Ishikawa (cell line): Measurements from ENCODE around the gene GALNT7.
A peak's percentile ranks its signal among the peaks of the same experiment; 100 is the strongest.

ENCODE experiments used
- CEBPB ChIP-seq: IDR thresholded peaks from 2 replicates; pipeline ENCODE4 v1.6.1; 2012
- CREB1 ChIP-seq: IDR thresholded peaks from 2 replicates; pipeline ENCODE4 v1.6.1; 2012; ENCODE audit warnings: low read depth
- EGR1 ChIP-seq: IDR thresholded peaks from 2 replicates; pipeline ENCODE4 v1.6.1; 2012
- EP300 ChIP-seq: IDR thresholded peaks from 2 replicates; pipeline ENCODE4 v1.6.1; 2012; ENCODE audit warnings: borderline replicate concordance
- FOXM1 ChIP-seq: IDR thresholded peaks from 2 replicates; pipeline ENCODE4 v1.6.1; 2012; ENCODE audit warnings: low read depth, borderline replicate concordance
- NFIC ChIP-seq: IDR thresholded peaks from 2 replicates; pipeline ENCODE4 v1.6.1; 2012
- RAD21 ChIP-seq: IDR thresholded peaks from 2 replicates; pipeline ENCODE4 v1.6.1; 2012; ENCODE audit warnings: low read depth
- TAF1 ChIP-seq: IDR thresholded peaks from 2 replicates; pipeline ENCODE4 v1.6.1; 2012; ENCODE audit warnings: low read depth, mild to moderate bottlenecking
- TCF12 ChIP-seq: IDR thresholded peaks from 2 replicates; pipeline ENCODE4 v1.6.1; 2012; ENCODE audit warnings: low read depth
- TEAD4 ChIP-seq: IDR thresholded peaks from 2 replicates; pipeline ENCODE4 v1.6.1; 2012
- USF1 ChIP-seq: IDR thresholded peaks from 2 replicates; pipeline ENCODE4 v1.6.1; 2012
- YY1 ChIP-seq: IDR thresholded peaks from 2 replicates; pipeline ENCODE4 v1.6.1; 2012; ENCODE audit warnings: low read depth
- ZBTB7A ChIP-seq: IDR thresholded peaks from 2 replicates; pipeline ENCODE4 v1.6.1; 2012; ENCODE audit warnings: low read depth
- TF ChIP-seq, protein P1 (sequence below): IDR thresholded peaks from 2 replicates; pipeline ENCODE4 v1.6.1; 2012
- TF ChIP-seq, protein P2 (sequence below): IDR thresholded peaks from 2 replicates; pipeline ENCODE4 v1.6.1; 2012; ENCODE audit warnings: low read depth, mild to moderate bottlenecking

The GALNT7 gene, protein sequence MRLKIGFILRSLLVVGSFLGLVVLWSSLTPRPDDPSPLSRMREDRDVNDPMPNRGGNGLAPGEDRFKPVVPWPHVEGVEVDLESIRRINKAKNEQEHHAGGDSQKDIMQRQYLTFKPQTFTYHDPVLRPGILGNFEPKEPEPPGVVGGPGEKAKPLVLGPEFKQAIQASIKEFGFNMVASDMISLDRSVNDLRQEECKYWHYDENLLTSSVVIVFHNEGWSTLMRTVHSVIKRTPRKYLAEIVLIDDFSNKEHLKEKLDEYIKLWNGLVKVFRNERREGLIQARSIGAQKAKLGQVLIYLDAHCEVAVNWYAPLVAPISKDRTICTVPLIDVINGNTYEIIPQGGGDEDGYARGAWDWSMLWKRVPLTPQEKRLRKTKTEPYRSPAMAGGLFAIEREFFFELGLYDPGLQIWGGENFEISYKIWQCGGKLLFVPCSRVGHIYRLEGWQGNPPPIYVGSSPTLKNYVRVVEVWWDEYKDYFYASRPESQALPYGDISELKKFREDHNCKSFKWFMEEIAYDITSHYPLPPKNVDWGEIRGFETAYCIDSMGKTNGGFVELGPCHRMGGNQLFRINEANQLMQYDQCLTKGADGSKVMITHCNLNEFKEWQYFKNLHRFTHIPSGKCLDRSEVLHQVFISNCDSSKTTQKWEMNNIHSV

DNA sequence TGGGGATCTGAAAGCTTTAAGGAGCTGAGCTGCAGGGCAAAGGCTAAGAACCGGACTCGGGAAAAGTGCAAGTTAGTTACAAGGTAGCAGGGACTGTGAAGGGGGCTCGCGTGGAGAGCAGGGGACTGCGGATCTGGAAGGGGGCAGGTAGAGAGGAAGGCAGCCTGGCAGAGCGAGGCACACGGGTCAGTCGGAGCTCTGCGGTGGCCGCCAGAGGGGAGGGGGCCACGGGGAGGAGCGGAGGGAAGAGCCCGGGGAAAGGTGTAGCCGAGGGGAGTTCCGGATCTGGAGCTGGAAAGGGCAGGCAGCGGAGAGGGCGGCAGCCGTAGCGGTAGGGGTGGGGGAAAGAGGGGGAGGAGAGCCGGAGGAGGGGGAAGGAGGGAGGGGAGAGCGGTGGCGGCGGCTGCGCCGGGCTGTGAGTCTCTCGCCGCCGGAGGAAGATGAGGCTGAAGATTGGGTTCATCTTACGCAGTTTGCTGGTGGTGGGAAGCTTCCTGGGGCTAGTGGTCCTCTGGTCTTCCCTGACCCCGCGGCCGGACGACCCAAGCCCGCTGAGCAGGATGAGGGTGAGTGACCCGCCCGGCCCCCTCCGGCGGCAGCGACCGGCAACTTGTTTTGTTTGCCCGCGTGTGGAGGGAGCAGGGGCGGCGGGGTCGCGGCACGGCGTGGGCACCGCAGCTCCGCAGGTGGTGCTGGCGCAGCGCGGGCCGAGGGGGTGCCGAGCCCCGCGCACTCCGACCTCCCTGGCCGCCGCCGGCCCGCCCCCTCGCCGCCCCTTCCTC lies at the start of gene GALNT7:
GALNT7 (plus strand) TSS at position 416 of the 782 bp plus-strand sequence; CDS start at position 441, 25 bp downstream.
- TF ChIP-seq, protein P1, sequence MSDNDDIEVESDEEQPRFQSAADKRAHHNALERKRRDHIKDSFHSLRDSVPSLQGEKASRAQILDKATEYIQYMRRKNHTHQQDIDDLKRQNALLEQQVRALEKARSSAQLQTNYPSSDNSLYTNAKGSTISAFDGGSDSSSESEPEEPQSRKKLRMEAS, result peak; percentile 5; the same call in 1 of the 2 replicates
- TF ChIP-seq EP300 (peak; percentile 32; the same call in 1 of the 2 replicates), ZBTB7A (peak; percentile 99), TCF12 (no peak; the same call in 1 of the 2 replicates), TAF1 (peak; percentile 35)

DNA sequence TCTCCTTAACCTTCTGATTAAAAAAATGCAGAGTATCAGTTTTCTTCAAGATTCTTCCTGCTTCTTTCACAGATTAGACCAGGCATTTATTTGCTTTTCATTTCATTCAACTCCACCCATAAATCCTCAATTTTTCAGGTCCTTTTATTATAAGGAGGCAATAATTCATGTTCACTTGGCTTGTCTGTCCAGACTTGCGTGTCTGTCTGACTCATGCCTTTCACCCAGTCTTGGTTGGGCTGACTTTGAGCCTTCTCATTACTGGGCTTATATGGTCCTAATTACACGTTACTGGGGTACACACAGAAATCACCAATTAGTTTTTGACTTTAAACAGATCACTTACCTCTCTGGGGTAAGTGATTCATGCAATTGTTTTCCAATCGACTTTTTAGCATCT lies 48.8 kb upstream of the GALNT7 start:
- peak; percentile 60 for TF ChIP-seq EP300
- no peak for TF ChIP-seq FOXM1
- TF ChIP-seq NFIC, result peak; percentile 58; the same call in 1 of the 2 replicates
- no peak for TF ChIP-seq TAF1
- TF ChIP-seq EGR1, result no peak
- TF ChIP-seq TCF12, result peak; percentile 45; the same call in 1 of the 2 replicates
- peak; percentile 31; the same call in 1 of the 2 replicates for TF ChIP-seq TEAD4

DNA sequence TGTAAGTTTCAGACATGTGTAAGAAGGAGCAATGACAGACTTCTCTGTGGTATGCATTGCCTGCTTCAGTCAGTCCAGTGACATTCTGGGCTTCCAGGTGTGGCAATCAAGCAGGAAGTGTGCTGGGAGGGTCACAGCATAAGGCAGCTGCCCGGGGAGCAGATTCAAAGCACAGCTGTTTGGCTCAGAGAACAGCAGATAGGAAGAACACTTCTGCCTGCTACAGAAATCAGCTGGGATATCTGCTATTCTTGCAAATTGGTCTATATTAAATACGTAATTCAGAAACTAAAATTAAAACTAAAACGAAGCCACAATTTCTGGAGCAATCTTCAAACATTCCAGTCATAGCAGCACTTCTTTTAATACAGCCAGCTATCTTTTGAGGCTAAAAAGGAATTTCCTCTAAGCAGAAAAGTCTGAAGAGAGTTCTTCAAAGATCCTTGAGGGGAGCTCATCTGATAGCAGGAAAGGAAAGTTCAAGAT lies 47.5 kb upstream of the GALNT7 start:
- TF ChIP-seq, protein P1, result peak; percentile 79
- TF ChIP-seq CREB1 (no peak), YY1 (no peak), TCF12 (peak; percentile 78), NFIC (peak; percentile 38; the same call in 1 of the 2 replicates), EP300 (peak; percentile 48; the same call in 1 of the 2 replicates), EGR1 (no peak), CEBPB (peak; percentile 86), TAF1 (no peak), FOXM1 (peak; percentile 23; the same call in 1 of the 2 replicates), TEAD4 (peak; percentile 66)
- TF ChIP-seq, protein P2, sequence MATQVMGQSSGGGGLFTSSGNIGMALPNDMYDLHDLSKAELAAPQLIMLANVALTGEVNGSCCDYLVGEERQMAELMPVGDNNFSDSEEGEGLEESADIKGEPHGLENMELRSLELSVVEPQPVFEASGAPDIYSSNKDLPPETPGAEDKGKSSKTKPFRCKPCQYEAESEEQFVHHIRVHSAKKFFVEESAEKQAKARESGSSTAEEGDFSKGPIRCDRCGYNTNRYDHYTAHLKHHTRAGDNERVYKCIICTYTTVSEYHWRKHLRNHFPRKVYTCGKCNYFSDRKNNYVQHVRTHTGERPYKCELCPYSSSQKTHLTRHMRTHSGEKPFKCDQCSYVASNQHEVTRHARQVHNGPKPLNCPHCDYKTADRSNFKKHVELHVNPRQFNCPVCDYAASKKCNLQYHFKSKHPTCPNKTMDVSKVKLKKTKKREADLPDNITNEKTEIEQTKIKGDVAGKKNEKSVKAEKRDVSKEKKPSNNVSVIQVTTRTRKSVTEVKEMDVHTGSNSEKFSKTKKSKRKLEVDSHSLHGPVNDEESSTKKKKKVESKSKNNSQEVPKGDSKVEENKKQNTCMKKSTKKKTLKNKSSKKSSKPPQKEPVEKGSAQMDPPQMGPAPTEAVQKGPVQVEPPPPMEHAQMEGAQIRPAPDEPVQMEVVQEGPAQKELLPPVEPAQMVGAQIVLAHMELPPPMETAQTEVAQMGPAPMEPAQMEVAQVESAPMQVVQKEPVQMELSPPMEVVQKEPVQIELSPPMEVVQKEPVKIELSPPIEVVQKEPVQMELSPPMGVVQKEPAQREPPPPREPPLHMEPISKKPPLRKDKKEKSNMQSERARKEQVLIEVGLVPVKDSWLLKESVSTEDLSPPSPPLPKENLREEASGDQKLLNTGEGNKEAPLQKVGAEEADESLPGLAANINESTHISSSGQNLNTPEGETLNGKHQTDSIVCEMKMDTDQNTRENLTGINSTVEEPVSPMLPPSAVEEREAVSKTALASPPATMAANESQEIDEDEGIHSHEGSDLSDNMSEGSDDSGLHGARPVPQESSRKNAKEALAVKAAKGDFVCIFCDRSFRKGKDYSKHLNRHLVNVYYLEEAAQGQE, result no peak

- TF ChIP-seq YY1, result no peak
- TF ChIP-seq CREB1, result no peak
- no peak for TF ChIP-seq TCF12
- TF ChIP-seq, protein P2, result no peak
- no peak for TF ChIP-seq FOXM1
- no peak for TF ChIP-seq TEAD4
- TF ChIP-seq EP300, result no peak
- TF ChIP-seq EGR1, result no peak
- TF ChIP-seq TAF1, result no peak
- TF ChIP-seq USF1, result no peak
- no peak for TF ChIP-seq RAD21
- no peak for TF ChIP-seq NFIC
- TF ChIP-seq CEBPB, result no peak
- TF ChIP-seq ZBTB7A, result no peak
- TF ChIP-seq, protein P1, result no peak
These were observed 44.3 kb upstream of the GALNT7 start for GRCh38 chr4:173124209-173124865.
